ENCODE data around the gene NCAPD3. TPM values are rescaled to one million over a fixed set of nuclear protein-coding genes. Genes with fewer than 3 reads are reported as not detected.
A peak's percentile ranks its signal among the peaks of the same experiment; 100 is the strongest.

Gene NCAPD3
- total and polyA plus RNA-seq, 2 of the 13 experiments (the other 11 are each of a cell fraction or from before 2014, with no cell fraction given), result 20.7 to 25.6 TPM

- TF ChIP-seq, protein P1, sequence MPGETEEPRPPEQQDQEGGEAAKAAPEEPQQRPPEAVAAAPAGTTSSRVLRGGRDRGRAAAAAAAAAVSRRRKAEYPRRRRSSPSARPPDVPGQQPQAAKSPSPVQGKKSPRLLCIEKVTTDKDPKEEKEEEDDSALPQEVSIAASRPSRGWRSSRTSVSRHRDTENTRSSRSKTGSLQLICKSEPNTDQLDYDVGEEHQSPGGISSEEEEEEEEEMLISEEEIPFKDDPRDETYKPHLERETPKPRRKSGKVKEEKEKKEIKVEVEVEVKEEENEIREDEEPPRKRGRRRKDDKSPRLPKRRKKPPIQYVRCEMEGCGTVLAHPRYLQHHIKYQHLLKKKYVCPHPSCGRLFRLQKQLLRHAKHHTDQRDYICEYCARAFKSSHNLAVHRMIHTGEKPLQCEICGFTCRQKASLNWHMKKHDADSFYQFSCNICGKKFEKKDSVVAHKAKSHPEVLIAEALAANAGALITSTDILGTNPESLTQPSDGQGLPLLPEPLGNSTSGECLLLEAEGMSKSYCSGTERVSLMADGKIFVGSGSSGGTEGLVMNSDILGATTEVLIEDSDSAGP (CRISPR knock-in tag; IDR thresholded peaks at IDR 0.05; ENCODE audit: borderline replicate concordance), result 0 out of 2 replicates have a peak, but pooled peaks have one; percentile 18
- TF ChIP-seq ZNF563 (CRISPR knock-in tag; IDR thresholded peaks at IDR 0.05) (peak; percentile 41; the same call in 1 of the 2 replicates), SP2 (CRISPR knock-in tag; IDR thresholded peaks at IDR 0.05) (no peak), RBFOX2 (IDR thresholded peaks at IDR 0.05; ENCODE audit: low read depth, low read length) (peak; percentile 19), NRL (CRISPR knock-in tag; IDR thresholded peaks at IDR 0.05; ENCODE audit: borderline replicate concordance) (0 out of 2 replicates have a peak, but pooled peaks have one; percentile 48), MED1 (CRISPR knock-in tag; IDR thresholded peaks at IDR 0.05) (peak; percentile 23; the same call in 1 of the 2 replicates), MAX (IDR thresholded peaks at IDR 0.05) (peak; percentile 45; the same call in 1 of the 2 replicates), NFAT5 (CRISPR knock-in tag; IDR thresholded peaks at IDR 0.05) (0 out of 2 replicates have a peak, but pooled peaks have one; percentile 7), ZNF329 (CRISPR knock-in tag; IDR thresholded peaks at IDR 0.05; ENCODE audit: low read depth) (no peak), ZNF839 (CRISPR knock-in tag; IDR thresholded peaks at IDR 0.05; ENCODE audit: borderline replicate concordance) (0 out of 2 replicates have a peak, but pooled peaks have one; percentile 19), ZNF451 (CRISPR knock-in tag; IDR thresholded peaks at IDR 0.05) (peak; percentile 46; the same call in 1 of the 2 replicates), GLI4 (CRISPR knock-in tag; IDR thresholded peaks at IDR 0.05; ENCODE audit: borderline replicate concordance) (no peak), KDM5B (CRISPR knock-in tag; IDR thresholded peaks at IDR 0.05; ENCODE audit: borderline replicate concordance) (peak; percentile 15; the same call in 1 of the 2 replicates), ETS1 (CRISPR knock-in tag; IDR thresholded peaks at IDR 0.05) (0 out of 2 replicates have a peak, but pooled peaks have one; percentile 34)
- TF ChIP-seq, protein P2, sequence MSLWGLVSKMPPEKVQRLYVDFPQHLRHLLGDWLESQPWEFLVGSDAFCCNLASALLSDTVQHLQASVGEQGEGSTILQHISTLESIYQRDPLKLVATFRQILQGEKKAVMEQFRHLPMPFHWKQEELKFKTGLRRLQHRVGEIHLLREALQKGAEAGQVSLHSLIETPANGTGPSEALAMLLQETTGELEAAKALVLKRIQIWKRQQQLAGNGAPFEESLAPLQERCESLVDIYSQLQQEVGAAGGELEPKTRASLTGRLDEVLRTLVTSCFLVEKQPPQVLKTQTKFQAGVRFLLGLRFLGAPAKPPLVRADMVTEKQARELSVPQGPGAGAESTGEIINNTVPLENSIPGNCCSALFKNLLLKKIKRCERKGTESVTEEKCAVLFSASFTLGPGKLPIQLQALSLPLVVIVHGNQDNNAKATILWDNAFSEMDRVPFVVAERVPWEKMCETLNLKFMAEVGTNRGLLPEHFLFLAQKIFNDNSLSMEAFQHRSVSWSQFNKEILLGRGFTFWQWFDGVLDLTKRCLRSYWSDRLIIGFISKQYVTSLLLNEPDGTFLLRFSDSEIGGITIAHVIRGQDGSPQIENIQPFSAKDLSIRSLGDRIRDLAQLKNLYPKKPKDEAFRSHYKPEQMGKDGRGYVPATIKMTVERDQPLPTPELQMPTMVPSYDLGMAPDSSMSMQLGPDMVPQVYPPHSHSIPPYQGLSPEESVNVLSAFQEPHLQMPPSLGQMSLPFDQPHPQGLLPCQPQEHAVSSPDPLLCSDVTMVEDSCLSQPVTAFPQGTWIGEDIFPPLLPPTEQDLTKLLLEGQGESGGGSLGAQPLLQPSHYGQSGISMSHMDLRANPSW (CRISPR knock-in tag; IDR thresholded peaks at IDR 0.05; ENCODE audit: borderline replicate concordance), result no peak
Observed at GRCh38 chr11:134224710-134225664, 1.2 kb upstream of the NCAPD3 start (continued).
